HG02623 (cell line): Measurements from ENCODE around the gene ZC3HAV1L.
"Not testable (repeated sequence)": the region's sequence is repeated elsewhere in the genome, so short reads cannot be mapped to it uniquely, and the experiment has no call there.

Source experiments
- ATAC-seq: cut with Tn5 transposase; IDR thresholded peaks from one replicate; pipeline ENCODE4 v1.9.1; 2021; ENCODE audit warnings: moderate library complexity; ENCODE audit not compliant: unreplicated experiment

The ZC3HAV1L gene

DNA sequence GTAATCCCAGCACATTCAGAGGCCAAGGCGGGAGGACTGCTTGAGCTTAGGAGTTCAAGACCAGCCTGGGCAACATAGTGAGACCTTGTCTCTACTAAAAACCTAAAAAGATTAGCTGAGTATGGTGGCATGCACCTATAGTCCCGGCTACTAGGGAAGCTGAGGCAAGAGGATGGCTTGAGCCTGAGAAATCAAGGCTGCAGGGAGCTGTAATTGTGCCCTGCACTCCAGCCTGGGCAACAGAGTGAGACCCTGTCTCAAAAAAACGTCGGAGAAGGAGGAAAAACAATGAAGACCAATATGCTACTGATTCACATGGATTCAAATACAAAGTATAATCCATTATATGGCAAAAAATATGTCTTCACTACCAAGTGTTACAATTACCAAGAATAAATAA, 13.6 kb downstream of the ZC3HAV1L start:
- ATAC-seq = no peak

DNA sequence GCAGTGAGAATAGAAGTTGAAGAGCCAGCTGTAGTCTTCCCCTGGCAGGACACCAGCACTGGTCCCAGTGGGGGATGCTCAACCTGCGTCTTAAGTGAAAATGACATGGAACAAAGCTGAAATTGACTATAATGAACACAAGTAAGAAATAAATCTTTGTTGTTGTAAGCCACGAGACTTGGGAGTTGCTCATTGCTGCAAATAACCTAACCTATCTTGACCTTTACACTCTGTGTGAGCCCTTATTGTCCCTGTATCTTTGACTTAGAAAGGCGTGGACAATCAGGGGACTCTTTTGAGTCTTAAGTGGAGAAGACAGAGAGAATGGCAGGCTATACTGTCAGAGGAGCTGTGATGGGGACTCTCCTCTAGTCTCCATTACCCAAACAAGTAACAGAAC, 16.9 kb downstream of the ZC3HAV1L start:
- ATAC-seq = no peak

DNA sequence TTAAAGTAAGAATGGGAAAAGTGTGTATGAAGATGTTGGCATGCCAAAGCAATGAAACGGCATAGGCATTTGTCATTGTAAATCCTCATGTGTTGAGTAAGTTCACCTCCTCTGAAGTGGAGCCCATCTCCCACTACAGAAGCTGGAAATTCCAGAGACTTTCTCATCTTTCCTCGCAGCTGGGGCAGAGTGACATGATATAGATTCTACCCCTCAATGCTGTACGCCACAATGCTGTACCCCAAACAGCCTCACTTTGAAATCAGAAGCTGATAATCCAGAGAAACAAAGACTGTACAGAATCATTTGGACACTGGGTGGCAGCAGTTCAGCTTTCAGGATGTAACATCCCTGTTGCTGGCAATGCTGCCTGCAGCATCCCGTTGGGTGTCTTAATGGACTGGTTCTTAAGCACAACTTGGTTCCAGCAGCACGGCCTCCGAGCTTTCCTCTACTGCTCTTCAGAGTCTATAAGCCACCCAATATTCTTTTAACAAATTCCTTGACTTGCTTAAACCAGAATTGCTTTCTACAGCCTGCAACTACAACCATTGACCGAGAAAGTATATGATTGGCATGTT, 18.8 kb downstream of the ZC3HAV1L start:
- peak; percentile 68 for ATAC-seq

DNA sequence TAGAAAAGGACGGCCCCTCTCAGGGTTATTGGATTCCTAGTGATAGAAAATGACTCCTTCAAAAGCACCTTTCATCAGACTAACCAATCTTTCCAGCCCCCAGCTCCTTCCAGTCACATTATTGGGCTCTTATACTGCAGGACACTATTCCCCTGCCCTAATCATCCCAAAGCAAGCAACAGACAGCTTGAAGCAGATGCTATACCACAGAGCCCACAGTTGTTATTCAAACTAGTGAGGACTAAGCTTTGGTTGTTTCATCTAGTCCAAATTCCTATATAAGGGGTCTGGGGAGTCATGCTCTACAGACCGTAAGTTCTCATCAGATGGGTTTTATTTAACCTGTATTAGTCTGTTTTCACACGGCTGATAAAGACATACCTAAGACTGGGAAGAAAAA, 24.5 kb downstream of the ZC3HAV1L start:
- ATAC-seq = no peak

DNA sequence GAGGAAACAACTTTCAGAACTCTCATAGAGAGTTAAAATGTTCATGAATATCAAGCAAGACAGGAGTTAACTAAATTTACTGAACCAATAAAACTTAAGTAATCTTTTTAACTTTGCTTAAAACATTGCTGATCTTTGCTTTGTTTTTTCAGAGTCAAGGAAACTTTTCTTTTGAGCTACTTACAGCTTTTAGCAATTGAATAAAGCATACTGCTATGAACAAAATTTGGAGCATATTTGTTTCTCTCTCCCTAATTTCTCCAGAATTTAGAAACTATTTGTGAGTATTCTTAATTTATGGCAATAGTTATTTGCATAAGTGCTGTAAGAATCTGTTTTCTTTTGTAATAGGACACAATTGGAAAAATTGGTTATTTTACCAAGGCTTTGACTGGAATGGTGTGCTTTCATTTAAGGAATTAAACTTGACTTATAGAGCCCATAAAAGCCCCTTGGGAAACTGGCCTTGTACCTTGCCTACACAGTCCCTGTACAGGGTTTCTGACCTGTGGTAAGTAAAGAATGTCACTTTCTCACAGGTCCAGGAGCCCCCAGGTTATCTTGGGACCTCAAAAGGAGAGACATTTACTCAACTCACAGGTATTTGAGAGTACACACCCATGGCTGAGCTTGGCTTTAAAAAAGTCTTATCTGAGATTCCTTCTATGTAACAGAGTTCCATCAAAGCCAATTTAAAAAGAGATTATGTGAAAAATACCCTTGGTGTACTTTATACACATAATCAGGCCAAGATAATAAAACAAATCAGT, 31.3 kb downstream of the ZC3HAV1L start:
- ATAC-seq = no peak

DNA sequence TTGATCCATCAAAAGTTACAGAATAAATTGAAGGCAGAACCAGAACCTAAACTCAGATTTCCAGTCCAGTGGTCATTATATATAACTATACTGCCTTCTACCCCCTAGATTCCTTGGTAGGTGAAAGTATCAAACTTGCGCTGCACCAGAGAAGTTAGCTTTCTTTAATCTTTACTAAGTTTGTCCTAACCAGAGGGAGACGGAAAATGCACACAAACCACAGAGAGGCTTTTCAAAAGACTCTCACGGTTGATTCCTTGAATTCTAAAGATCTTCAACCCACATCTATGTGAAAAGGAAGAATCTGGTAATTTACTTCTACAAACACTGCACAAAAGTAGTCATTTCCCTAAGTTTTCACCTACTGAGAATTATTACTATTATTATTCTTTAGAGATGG, 36.4 kb downstream of the ZC3HAV1L start:
- no peak for ATAC-seq

DNA sequence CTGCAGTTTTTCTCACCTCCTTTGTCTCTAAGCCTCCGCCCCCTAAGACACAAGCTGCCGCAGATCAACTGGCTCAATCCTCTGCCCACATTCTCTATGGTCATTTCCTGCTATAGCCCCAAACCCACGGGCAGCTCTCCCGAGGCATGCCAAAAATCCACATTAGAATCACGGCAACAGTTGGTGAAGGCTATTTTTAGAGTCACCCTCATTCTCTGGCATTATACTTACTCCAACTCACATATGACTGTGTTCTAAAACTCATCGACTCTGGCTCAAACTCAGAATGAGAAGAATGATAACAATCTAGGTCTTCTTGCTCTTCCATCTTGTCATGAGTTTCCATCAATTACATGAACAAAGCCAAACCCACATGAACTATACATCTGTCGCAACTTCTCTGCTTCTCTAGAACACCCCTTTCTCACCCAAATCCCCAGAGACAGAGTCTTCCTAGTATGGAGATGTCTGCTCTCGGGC, 43.8 kb downstream of the ZC3HAV1L start:
- ATAC-seq = no peak

DNA sequence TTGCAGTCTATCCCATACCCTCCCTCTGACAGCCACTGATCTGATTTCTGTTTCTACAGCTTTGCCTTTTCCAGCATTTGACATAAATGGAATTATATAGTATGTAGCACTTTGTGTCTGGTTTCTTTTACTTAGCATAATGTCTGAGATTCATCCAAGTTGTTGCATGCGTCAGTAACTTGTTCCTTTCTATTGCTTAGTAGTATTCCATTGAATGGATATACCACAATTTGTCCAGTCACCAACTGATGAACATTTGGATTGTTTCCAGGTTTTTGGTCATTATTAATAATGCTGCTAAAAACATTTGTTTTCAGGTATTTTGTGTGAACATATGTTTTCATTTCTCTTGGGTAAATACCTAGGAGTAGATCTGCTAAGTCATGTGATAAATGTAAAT, 48.2 kb downstream of the ZC3HAV1L start:
- ATAC-seq = no peak

DNA sequence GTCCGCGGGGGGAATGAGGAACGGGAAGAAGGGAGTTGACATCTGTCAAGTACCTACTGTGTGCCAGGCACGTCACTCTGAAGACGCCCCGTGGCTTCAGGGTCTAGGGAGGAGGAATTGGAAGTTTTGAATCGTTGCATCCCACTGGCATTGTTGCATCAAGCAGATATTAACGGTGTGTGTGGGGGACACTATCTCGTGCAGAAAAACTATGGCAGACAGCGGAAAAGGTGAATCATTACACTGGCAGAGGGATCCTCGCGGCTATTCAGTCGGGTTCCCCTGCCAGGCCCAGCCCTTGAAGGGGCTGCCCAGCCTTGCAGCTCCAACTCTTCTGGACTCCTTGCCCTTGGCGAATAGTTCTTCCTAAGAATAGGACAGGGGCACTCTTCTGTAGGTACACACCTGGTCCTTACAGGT, 53.6 kb downstream of the ZC3HAV1L start:
- ATAC-seq = no peak

DNA sequence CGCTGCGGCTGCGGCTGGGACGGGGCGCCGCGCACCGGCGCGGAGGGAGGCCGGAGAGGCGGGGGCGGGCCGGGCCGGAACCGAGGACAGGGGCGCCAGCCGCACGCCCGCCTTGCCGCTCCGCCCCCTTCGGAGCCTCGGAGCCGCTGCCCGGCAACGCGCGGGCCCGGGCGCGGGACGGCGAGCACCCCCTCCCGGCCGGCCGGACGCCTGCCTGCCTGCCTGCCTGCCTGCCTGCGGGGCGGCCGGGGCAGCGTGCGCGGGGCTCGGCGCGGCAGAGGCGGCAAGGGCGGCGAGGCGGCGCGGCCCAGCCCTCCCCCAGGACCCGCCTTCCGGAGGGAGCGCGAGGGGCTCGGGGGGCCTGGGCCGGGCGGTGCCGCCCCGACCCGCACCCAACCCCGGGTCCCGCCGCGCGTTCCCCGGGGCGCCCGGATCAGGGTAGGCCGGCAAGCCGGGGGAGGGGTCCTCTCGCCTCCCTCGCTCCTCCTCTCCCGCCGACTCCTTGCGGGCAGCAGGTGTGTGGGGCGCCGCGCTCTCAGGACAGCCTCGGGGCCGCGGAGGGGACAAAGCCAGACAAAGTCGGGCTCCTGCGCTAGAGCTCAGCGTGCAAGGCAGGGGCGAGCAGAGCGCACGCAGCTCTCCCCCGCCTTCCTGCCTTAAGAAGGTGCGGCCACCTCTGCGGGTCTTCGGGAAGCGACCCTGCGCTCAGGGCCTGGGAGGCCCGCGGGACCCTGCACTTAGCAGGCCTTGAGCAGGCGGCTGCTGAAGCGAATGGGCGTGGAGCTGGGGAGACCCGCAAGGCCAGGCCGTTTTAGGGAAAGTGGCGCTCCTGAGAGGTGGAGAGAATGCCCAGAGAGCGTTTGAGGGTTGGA, 54.3 kb downstream of the ZC3HAV1L start, which contains the start of gene KIAA1549:
TSS of gene KIAA1549 (minus strand) at position 58 of the 872 bp plus-strand sequence. CDS start 120 bp downstream, outside the sequence.
- peak; percentile 85 for ATAC-seq

DNA sequence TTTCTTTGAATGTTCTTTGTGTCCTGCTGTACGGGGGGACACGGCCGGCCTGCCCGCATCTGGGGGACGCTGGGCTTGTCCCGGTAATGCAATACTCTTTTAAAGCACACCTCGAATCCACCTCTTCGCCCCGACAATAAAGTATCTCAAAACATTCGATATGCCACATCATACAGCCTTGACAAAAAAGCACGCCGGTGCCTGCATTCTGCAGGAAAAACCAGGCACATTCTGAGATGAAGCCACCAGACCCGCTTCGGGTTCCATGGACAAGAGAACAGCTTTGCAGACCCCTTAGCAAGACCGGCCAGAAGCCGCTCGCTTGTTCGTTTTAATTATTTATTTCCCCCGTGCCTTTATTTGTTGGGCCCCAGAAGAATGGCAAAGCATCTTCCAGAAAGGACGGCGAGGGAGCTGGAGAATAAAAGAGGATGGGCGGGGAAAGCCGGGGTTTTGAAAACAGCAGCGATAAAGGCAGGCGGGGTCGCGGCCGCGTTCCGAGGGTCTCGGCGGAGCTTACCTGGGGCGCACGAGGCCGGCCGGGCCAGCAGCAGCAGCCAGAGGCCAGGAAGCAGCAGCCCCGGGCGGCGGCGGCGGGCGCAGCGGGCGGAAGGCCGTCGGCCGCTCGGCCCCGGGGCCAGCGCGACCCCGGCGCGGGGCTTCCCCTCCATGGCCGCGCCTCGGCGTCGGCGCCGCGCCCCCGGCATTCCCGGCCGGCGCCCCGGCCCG, 55.1 kb downstream of the ZC3HAV1L start:
- peak; percentile 35 for ATAC-seq

DNA sequence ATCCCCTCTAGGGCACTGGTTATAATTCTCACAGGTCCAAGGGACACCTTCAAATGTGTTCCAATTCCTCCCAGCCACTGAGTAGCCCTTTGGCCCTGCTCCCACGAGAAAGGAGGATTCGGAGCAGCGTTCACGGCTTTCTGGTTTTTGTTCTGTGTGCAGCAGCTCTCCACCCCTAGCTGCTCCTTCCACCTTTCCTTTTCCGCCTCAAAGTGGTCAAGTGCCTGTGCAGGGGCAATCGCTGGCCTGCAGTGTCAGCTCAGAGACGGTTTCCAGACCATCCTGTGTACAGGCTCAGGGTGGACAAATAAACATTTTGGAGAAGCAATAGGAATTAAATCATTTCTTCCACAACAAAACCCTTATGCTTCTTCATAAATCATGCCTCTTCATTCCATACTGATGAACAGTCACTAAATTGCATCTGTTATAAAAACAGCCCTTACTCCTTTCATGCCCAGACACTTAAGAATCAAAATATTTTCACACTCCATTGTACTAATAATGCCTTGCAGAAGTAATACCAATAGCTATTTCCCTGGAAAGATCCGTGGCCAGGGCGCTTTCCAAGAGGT, 55.8 kb downstream of the ZC3HAV1L start:
- ATAC-seq = no peak

DNA sequence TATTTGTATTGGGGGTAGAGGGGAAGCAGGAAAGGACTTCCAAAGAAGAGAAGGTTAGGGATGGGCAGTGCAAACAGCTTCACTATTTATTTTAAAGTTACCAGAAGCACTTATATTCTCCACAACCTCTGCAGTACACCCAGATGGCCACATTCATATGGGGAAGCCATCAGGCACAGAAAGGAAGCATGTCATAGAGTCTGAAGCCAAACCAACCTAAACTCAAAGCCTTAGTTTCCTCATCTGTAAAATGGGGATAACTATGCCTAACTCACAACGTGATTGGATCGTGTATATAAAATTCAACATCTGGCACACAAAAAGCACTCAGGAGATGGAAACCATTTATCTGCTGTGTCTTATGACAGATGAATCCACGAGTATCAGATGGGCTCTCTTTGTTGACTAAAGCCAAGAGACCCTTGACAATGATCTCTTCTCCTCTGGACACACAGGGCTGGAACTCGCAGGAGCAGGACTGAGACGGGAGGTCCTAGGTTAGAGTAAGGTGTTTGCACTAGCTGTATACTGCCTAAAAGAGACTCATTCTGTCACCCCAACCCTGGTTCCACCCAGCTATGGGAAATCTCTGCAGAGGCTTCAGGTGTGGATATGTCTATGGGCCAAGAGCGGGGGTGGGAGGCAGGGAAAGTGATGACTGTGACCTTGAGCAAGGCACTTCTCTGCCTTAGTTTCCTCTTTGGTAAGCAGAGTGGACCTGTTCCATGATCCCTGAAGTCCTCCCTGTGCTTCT, 56.4 kb downstream of the ZC3HAV1L start:
- ATAC-seq = no peak

DNA sequence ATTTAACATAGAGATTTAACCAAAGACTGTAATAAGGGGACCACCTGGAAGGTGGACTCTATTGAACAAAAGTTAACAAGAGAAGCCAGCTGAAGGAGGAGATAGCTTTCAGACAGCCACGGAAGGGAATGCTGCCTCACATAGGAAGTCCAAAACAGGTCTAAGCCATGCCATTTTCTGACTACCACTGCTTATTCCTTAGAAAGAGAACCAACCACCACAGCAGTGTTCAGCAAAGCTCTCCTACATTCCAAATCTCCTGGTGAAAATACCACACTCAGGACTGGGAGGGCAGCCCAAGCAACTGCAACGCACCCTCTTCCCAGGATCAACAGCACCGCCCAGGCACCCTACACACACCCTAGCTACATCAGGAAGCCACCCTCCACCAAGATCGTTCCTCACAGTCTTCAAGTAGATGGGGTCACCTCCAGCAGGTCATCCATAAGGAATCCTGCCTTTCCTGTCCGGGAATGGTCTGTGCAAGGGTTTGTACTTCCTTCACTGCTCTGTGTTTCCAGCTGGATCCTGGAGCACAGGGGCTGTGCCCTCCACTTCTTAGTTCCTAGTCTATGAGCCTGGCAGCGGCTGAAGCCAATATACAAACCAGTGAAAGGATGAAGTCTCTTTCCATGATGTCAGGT, 57.2 kb downstream of the ZC3HAV1L start:
- ATAC-seq = no peak

DNA sequence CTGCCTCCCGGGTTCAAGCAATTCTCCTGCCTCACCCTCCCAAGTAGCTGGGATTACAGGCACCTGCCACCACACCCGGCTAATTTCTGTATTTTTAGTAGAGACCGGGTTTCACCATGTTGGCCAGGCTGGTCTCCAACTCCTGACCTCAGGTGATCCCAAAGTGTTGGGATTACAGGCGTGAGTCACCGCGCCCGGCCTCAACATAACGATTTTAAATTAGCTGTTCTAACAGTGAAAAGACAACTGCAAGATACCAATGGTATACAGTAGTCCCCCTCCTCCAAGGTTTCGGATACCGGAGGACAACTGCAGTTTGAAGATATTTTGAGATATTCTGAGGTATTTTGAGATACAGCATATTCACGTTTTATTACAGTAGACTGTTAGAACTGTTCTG, 59.7 kb downstream of the ZC3HAV1L start:
- not testable (repeated sequence) for ATAC-seq
